Parathyroid adenoma (tissue), 2 donors: Measurements from ENCODE around the gene KRT39.

Source experiments
- H2AFZ ChIP-seq: fragments of 300-600 bp; sonication (generic); one replicate; pipeline ENCODE4 v1.7.0; 2017; ENCODE audit warnings: antibody characterized with exemption, mild to moderate bottlenecking
- H3K27ac ChIP-seq: fragments of 300-600 bp; sonication (generic); one replicate; pipeline ENCODE4 v1.7.0; 2017
- H3K27me3 ChIP-seq: fragments of 300-600 bp; sonication (generic); one replicate; pipeline ENCODE4 v1.7.0; 2017; ENCODE audit warnings: low read length; ENCODE audit not compliant: control insufficient read depth, insufficient read depth
- H3K36me3 ChIP-seq: fragments of 300-600 bp; sonication (generic); one replicate; pipeline ENCODE4 v1.7.0; 2017; ENCODE audit warnings: low read length; ENCODE audit not compliant: control insufficient read depth, insufficient read depth
- H3K4me1 ChIP-seq: fragments of 300-600 bp; sonication (generic); one replicate; pipeline ENCODE4 v1.7.0; 2017; ENCODE audit warnings: control low read depth
- H3K4me2 ChIP-seq: fragments of 300-600 bp; sonication (generic); one replicate; pipeline ENCODE4 v1.7.0; 2017; ENCODE audit warnings: low read length
- H3K4me3 ChIP-seq: fragments of 300-600 bp; sonication (generic); one replicate; pipeline ENCODE4 v1.7.0; 2017; ENCODE audit warnings: low read depth, low read length
- H3K79me2 ChIP-seq: fragments of 300-600 bp; sonication (generic); one replicate; pipeline ENCODE4 v1.7.0; 2017; ENCODE audit warnings: control low read depth
- H3K9ac ChIP-seq: fragments of 300-600 bp; sonication (generic); one replicate; pipeline ENCODE4 v1.7.0; 2017; ENCODE audit warnings: mild to moderate bottlenecking
- H3K9me3 ChIP-seq: fragments of 300-600 bp; sonication (generic); one replicate; pipeline ENCODE4 v1.7.0; 2017; ENCODE audit warnings: low read length; ENCODE audit not compliant: control insufficient read depth
- TF ChIP-seq, protein P1 (sequence below): fragments of 300-600 bp; sonication (generic); IDR thresholded peaks from one replicate; pipeline ENCODE4 v1.7.0; 2017; ENCODE audit warnings: antibody characterized with exemption, mild to moderate bottlenecking
- donor health status: primary hyperparathyroidism.

KRT39 gene

DNA sequence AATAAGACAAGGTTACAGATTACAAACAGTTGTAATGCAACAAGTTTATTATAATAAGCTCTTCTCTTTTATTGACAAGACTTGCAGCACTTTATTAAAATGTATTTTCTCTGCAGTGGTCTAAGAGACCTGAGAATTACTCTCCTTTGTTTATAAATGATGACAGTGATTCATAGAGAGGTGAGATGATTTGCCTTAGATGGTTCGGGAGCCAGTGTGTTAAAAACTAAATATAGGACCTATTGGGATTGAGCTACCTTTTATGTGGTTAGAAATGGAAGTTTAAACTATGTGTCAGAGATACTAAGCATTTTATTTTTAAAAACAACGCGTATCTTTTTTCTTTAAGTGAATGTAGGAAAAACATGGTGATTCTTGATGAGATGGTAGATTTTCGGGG is 30.1 kb upstream of the KRT39 start:
- TF ChIP-seq, protein P1, sequence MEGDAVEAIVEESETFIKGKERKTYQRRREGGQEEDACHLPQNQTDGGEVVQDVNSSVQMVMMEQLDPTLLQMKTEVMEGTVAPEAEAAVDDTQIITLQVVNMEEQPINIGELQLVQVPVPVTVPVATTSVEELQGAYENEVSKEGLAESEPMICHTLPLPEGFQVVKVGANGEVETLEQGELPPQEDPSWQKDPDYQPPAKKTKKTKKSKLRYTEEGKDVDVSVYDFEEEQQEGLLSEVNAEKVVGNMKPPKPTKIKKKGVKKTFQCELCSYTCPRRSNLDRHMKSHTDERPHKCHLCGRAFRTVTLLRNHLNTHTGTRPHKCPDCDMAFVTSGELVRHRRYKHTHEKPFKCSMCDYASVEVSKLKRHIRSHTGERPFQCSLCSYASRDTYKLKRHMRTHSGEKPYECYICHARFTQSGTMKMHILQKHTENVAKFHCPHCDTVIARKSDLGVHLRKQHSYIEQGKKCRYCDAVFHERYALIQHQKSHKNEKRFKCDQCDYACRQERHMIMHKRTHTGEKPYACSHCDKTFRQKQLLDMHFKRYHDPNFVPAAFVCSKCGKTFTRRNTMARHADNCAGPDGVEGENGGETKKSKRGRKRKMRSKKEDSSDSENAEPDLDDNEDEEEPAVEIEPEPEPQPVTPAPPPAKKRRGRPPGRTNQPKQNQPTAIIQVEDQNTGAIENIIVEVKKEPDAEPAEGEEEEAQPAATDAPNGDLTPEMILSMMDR = no peak
- Histone ChIP-seq H3K27ac (no peak overlapping the region), H3K27me3 (no peaks in the 10 kb centered on the region), H3K36me3 (no peaks in the 10 kb centered on the region), H3K9me3 (no peaks in the 10 kb centered on the region), H3K4me1 (no peaks in the 10 kb centered on the region), H3K9ac (no peak overlapping the region), H3K4me2 (no peak overlapping the region), H3K79me2 (no peaks in the 10 kb centered on the region), H2AFZ (no peak overlapping the region), H3K4me3 (no peak overlapping the region)

DNA sequence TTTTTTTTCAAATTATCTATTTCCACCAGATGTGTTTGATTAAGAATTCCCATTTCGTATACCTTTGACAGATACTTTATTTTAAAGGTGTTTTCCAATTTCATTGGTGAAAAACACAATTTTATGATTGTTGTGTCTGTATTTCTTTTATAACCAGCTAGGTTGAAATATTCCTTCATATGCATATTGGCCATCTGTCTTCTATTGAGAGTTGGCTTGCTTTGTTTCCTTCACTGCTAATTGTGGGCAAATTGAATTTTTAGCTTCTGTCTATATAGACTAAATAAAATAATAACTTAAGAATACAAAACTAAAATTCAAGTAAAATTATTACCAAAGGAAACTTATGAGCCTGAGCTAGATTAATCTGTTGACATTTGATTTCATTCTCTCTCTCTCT is 28.4 kb upstream of the KRT39 start:
- Histone ChIP-seq H3K36me3 (no peaks in the 10 kb centered on the region), H3K9ac (no peak overlapping the region), H3K4me3 (no peak overlapping the region), H3K27me3 (no peaks in the 10 kb centered on the region), H3K4me2 (no peak overlapping the region), H3K27ac (no peak overlapping the region), H3K9me3 (no peaks in the 10 kb centered on the region), H3K79me2 (no peaks in the 10 kb centered on the region), H2AFZ (no peak overlapping the region), H3K4me1 (no peaks in the 10 kb centered on the region)
- TF ChIP-seq, protein P1 = no peak

DNA sequence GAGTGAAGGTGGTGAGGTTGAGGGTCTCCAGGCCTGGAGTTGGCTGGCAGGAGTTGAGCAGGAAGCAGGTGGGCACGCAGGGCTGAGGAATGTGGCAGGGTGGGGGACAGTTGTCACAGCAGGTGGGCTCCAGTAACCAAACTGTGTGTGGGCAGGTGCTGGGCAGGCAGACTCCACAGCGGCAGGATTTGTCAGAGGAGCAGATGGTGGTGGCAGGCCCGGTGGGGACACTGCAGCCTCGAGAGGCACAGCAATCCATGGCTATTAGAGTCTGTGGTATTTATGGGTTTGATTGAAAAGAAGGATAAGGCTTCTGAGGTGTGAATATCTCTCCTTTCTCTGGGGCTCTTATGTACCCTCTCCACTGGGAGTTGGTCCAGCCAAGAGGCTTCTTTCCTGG is 27.1 kb upstream of the KRT39 start, which contains the start of gene KRTAP3-3:
Gene KRTAP3-3 (minus strand): TSS at position 326 of the 400 bp plus-strand sequence. CDS start 67 bp downstream, at position 259.
- H3K27ac ChIP-seq = no peak within 1 kb of the TSS
- H3K36me3 ChIP-seq = no peaks in the 10 kb centered on the region
- no peaks in the 10 kb centered on the region for H3K27me3 ChIP-seq
- H3K4me2 ChIP-seq = no peak within 1 kb of the TSS
- TF ChIP-seq, protein P1 = no peak
- no peak within 1 kb of the TSS for H3K9ac ChIP-seq
- H2AFZ ChIP-seq = no peak within 1 kb of the TSS
- no peak within 1 kb of the TSS for H3K4me3 ChIP-seq
- no peaks in the 10 kb centered on the region for H3K9me3 ChIP-seq
- no peaks in the 10 kb centered on the region for H3K79me2 ChIP-seq
- H3K4me1 ChIP-seq = no peaks in the 10 kb centered on the region

DNA sequence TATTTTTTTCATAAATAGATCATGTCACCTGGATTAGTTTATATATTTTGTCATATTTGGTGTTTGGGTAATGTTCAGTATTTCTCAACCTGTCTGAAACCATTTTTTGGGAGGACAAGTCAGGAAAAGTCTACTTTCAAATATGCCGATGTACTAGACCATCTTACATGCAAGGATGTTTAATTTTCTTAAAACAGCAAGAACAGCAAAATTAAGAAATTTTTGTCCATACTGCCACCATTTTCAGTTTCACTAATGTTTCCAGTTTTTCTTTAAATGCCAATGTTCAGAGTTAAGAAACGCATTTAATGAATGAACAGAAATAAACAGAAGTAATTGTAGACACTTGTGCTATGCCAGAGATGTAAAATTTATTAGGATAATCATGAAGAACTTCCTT is 26.3 kb upstream of the KRT39 start:
- Histone ChIP-seq H2AFZ (no peak overlapping the region), H3K9me3 (no peaks in the 10 kb centered on the region), H3K4me1 (no peaks in the 10 kb centered on the region), H3K36me3 (no peaks in the 10 kb centered on the region), H3K4me2 (no peak overlapping the region), H3K27ac (no peak overlapping the region), H3K9ac (no peak overlapping the region), H3K27me3 (no peaks in the 10 kb centered on the region), H3K4me3 (no peak overlapping the region), H3K79me2 (no peaks in the 10 kb centered on the region)
- TF ChIP-seq, protein P1 = no peak

DNA sequence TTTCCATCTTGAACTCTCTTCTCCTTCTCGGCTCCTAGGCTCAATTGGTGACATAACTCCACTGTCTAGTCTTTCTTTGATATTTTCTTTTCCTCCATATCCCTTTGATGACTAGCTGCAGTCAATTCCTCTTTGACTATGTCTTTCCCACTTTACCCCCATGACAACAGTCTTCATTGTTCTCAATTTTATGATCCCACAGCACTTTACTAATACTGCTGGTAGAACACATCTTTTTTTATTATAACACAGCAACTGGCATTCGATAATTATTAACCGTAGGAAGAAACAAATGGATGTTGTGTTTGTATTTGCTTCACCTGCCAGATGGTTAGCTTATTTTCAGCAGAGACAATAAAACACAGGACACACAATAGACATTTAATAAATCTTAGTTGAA is 25.9 kb upstream of the KRT39 start:
- no peak overlapping the region for H3K4me2 ChIP-seq
- H3K36me3 ChIP-seq = no peaks in the 10 kb centered on the region
- H3K27me3 ChIP-seq = no peaks in the 10 kb centered on the region
- no peaks in the 10 kb centered on the region for H3K4me1 ChIP-seq
- H3K9ac ChIP-seq = no peak overlapping the region
- no peak overlapping the region for H2AFZ ChIP-seq
- no peaks in the 10 kb centered on the region for H3K79me2 ChIP-seq
- TF ChIP-seq, protein P1 = no peak
- no peak overlapping the region for H3K27ac ChIP-seq
- no peaks in the 10 kb centered on the region for H3K9me3 ChIP-seq
- H3K4me3 ChIP-seq = no peak overlapping the region
